ENCODE measurements around the gene FBXW8. TPM values are rescaled to one million over a fixed set of nuclear protein-coding genes. Genes with fewer than 3 reads are reported as not detected.

Gene FBXW8
- total RNA-seq, 2 donors from 2014 or later = 26.1 to 34.7 TPM

- Mint-ChIP-seq H3K27ac (no peak overlapping the region), H3K4me1 (peaks cover 7% of the 10 kb centered on the region), H3K4me3 (no peak overlapping the region), H3K9me3 (peaks cover 3% of the 10 kb centered on the region), H3K27me3 (ENCODE audit: insufficient read depth) (no peaks in the 10 kb centered on the region), H3K36me3 (ENCODE audit: low read depth) (peaks cover 41% of the 10 kb centered on the region)
- WGBS, 2 experiments (ENCODE audit: insufficient coverage in 1 of 2, insufficient read length in 1 of 2) = 95 to 99% methylated on average over 12 of the region's 12 CpGs
- Histone ChIP-seq H3K27ac (ENCODE audit: low read depth, low read length) (no peak overlapping the region), H3K4me1 (ENCODE audit: control insufficient read depth, insufficient read depth, low read length) (no peaks in the 10 kb centered on the region), H3K27me3 (ENCODE audit: control insufficient read depth, insufficient read depth, low read length, poor library complexity, severe bottlenecking) (no peaks in the 10 kb centered on the region), H3K9ac (ENCODE audit: extremely low read depth, low read length, poor library complexity, severe bottlenecking) (no peak overlapping the region), H3K9me3 (ENCODE audit: control insufficient read depth, low read length) (peaks cover 9% of the 10 kb centered on the region), H3K36me3 (ENCODE audit: control insufficient read depth, insufficient read depth, low read length) (peaks cover 35% of the 10 kb centered on the region), H3K4me3 (ENCODE audit: low read length) (no peak overlapping the region)
- peak; percentile 40 for DNase-seq
- TF ChIP-seq, protein P1, sequence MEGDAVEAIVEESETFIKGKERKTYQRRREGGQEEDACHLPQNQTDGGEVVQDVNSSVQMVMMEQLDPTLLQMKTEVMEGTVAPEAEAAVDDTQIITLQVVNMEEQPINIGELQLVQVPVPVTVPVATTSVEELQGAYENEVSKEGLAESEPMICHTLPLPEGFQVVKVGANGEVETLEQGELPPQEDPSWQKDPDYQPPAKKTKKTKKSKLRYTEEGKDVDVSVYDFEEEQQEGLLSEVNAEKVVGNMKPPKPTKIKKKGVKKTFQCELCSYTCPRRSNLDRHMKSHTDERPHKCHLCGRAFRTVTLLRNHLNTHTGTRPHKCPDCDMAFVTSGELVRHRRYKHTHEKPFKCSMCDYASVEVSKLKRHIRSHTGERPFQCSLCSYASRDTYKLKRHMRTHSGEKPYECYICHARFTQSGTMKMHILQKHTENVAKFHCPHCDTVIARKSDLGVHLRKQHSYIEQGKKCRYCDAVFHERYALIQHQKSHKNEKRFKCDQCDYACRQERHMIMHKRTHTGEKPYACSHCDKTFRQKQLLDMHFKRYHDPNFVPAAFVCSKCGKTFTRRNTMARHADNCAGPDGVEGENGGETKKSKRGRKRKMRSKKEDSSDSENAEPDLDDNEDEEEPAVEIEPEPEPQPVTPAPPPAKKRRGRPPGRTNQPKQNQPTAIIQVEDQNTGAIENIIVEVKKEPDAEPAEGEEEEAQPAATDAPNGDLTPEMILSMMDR (conservative IDR thresholded peaks at IDR 0.05) = no peak
Observed at GRCh38 chr12:117019866-117020265, 109.1 kb downstream of the FBXW8 start.

- Histone ChIP-seq H3K27ac (ENCODE audit: low read depth, low read length) (no peak overlapping the region), H3K27me3 (ENCODE audit: control insufficient read depth, insufficient read depth, low read length, poor library complexity, severe bottlenecking) (no peaks in the 10 kb centered on the region), H3K4me1 (ENCODE audit: control insufficient read depth, insufficient read depth, low read length) (peaks cover under 1% of the 10 kb centered on the region), H3K4me3 (ENCODE audit: low read length) (no peak overlapping the region), H3K36me3 (ENCODE audit: control insufficient read depth, insufficient read depth, low read length) (peaks cover 32% of the 10 kb centered on the region), H3K9me3 (ENCODE audit: control insufficient read depth, low read length) (peaks cover 5% of the 10 kb centered on the region), H3K9ac (ENCODE audit: extremely low read depth, low read length, poor library complexity, severe bottlenecking) (no peak overlapping the region)
- H3K36me3 Mint-ChIP-seq (ENCODE audit: low read depth) = peaks cover 34% of the 10 kb centered on the region
- TF ChIP-seq, protein P1 (conservative IDR thresholded peaks at IDR 0.05) = no peak
- peaks cover 9% of the 10 kb centered on the region for H3K4me1 Mint-ChIP-seq
- WGBS, 2 experiments (ENCODE audit: insufficient coverage in 1 of 2, insufficient read length in 1 of 2) = 88 to 89% methylated on average over 10 to 12 of the region's 12 CpGs
- peak overlapping the region; percentile 9 for H3K27ac Mint-ChIP-seq
- H3K27me3 Mint-ChIP-seq (ENCODE audit: insufficient read depth) = no peaks in the 10 kb centered on the region
- peaks cover 1% of the 10 kb centered on the region for H3K9me3 Mint-ChIP-seq
- no peak overlapping the region for H3K4me3 Mint-ChIP-seq
- peak; percentile 39 for DNase-seq
Observed at GRCh38 chr12:117020536-117021220, 109.9 kb downstream of the FBXW8 start.

DNA sequence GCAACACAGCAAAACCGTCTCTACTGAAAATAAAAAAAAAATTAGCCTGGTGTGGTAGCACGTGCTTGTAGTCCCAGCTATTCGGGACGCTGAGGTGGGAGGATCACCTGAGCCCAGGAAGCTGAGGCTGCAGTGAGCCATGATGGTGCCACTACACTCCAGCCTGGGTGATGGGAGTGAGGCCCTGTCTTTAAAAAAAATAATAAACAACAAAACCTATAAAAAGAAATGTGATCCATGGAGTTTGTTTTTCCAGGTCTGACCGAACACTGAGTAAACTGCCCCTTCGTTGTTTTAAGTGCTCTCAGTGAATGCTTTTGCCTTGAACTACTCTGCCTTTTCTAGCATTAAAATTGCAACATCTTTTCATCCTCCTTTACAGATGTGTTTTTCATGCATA lies 111.7 kb downstream of the FBXW8 start:
- 93% methylated on average over 4 to 6 of the region's 6 CpGs for WGBS, 2 experiments (ENCODE audit: insufficient coverage in 1 of 2, insufficient read length in 1 of 2)
- TF ChIP-seq, protein P1 (conservative IDR thresholded peaks at IDR 0.05) = no peak

More for the DNA sequence above, 111.7 kb downstream of the FBXW8 start:
- DNase-seq = peak; percentile 21
- Histone ChIP-seq H3K9me3 (ENCODE audit: control insufficient read depth, low read length) (no peaks in the 10 kb centered on the region), H3K4me3 (ENCODE audit: low read length) (no peak overlapping the region), H3K4me1 (ENCODE audit: control insufficient read depth, insufficient read depth, low read length) (peaks cover 2% of the 10 kb centered on the region), H3K27ac (ENCODE audit: low read depth, low read length) (no peak overlapping the region), H3K36me3 (ENCODE audit: control insufficient read depth, insufficient read depth, low read length) (peaks cover 24% of the 10 kb centered on the region), H3K9ac (ENCODE audit: extremely low read depth, low read length, poor library complexity, severe bottlenecking) (no peak overlapping the region), H3K27me3 (ENCODE audit: control insufficient read depth, insufficient read depth, low read length, poor library complexity, severe bottlenecking) (no peaks in the 10 kb centered on the region)
- no peaks in the 10 kb centered on the region for H3K9me3 Mint-ChIP-seq
- peaks cover 17% of the 10 kb centered on the region for H3K4me1 Mint-ChIP-seq
- H3K27me3 Mint-ChIP-seq (ENCODE audit: insufficient read depth) = no peaks in the 10 kb centered on the region
- H3K36me3 Mint-ChIP-seq (ENCODE audit: low read depth) = peaks cover 28% of the 10 kb centered on the region
- peak overlapping the region; percentile 42 for H3K27ac Mint-ChIP-seq
- H3K4me3 Mint-ChIP-seq = no peak overlapping the region

Data from endodermal cell (in vitro differentiated cells).